ENCODE measurements around the gene DLG1. TPM values are rescaled to one million over a fixed set of nuclear protein-coding genes. Genes with fewer than 3 reads are reported as not detected.

DLG1 gene
- total RNA-seq, 1 donor from 2014 or later, result 138 TPM

DNA sequence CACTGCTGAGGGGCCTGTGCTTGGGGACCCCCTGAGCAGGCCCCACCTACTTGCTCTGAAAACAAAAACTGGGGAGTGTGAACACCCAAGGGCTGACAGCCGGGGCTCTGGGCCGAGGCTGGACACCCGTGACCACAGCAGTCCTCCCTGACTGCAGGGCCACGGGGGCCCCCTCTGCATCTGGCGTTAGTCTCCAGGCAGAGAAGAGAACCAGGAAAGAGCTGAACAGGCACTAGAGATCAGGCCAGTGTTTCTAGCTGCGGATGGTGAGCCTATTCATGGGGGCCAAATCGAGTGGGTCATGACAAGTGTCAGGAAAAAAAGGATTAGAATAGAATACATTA, 285.9 kb downstream of the DLG1 start:
- H3K27ac Mint-ChIP-seq, result peak overlapping the region; percentile 86
- no peak overlapping the region for H3K4me2 ChIP-seq
- H3K27ac ChIP-seq, result no peak overlapping the region
- no peaks in the 10 kb centered on the region for H3K27me3 ChIP-seq
- no peak overlapping the region for H3K4me3 ChIP-seq
- TF ChIP-seq EZH2phosphoT487 (IDR thresholded peaks at IDR 0.05) (no peak), EZH2 (IDR thresholded peaks at IDR 0.05) (no peak)
- TF ChIP-seq, protein P1, sequence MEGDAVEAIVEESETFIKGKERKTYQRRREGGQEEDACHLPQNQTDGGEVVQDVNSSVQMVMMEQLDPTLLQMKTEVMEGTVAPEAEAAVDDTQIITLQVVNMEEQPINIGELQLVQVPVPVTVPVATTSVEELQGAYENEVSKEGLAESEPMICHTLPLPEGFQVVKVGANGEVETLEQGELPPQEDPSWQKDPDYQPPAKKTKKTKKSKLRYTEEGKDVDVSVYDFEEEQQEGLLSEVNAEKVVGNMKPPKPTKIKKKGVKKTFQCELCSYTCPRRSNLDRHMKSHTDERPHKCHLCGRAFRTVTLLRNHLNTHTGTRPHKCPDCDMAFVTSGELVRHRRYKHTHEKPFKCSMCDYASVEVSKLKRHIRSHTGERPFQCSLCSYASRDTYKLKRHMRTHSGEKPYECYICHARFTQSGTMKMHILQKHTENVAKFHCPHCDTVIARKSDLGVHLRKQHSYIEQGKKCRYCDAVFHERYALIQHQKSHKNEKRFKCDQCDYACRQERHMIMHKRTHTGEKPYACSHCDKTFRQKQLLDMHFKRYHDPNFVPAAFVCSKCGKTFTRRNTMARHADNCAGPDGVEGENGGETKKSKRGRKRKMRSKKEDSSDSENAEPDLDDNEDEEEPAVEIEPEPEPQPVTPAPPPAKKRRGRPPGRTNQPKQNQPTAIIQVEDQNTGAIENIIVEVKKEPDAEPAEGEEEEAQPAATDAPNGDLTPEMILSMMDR (IDR thresholded peaks at IDR 0.05), result no peak
- no peaks in the 10 kb centered on the region for H3K79me2 ChIP-seq (ENCODE audit: low read depth)
- no peaks in the 10 kb centered on the region for H4K20me1 ChIP-seq (ENCODE audit: low read depth)
- DNase-seq (ENCODE audit: low spot score), result no peak
- H3F3A ChIP-seq (ENCODE audit: low read depth), result no peaks in the 10 kb centered on the region
- H3K9me3 Mint-ChIP-seq, result no peaks in the 10 kb centered on the region
- peaks cover 7% of the 10 kb centered on the region for H3K27me3 Mint-ChIP-seq (ENCODE audit: insufficient read depth, low read depth)
- no peaks in the 10 kb centered on the region for H3K36me3 Mint-ChIP-seq
- H2AFZ ChIP-seq (replicated peaks), result peak overlapping the region; percentile 76
- H3K4me3 Mint-ChIP-seq, result no peak overlapping the region
- no peaks in the 10 kb centered on the region for H3K36me3 ChIP-seq
- peaks cover 22% of the 10 kb centered on the region for H3K4me1 Mint-ChIP-seq
- peaks cover 16% of the 10 kb centered on the region for H3K4me1 ChIP-seq
- H3K9ac ChIP-seq, result no peak overlapping the region
- H3K9me3 ChIP-seq (ENCODE audit: low read depth), result no peaks in the 10 kb centered on the region

DNA sequence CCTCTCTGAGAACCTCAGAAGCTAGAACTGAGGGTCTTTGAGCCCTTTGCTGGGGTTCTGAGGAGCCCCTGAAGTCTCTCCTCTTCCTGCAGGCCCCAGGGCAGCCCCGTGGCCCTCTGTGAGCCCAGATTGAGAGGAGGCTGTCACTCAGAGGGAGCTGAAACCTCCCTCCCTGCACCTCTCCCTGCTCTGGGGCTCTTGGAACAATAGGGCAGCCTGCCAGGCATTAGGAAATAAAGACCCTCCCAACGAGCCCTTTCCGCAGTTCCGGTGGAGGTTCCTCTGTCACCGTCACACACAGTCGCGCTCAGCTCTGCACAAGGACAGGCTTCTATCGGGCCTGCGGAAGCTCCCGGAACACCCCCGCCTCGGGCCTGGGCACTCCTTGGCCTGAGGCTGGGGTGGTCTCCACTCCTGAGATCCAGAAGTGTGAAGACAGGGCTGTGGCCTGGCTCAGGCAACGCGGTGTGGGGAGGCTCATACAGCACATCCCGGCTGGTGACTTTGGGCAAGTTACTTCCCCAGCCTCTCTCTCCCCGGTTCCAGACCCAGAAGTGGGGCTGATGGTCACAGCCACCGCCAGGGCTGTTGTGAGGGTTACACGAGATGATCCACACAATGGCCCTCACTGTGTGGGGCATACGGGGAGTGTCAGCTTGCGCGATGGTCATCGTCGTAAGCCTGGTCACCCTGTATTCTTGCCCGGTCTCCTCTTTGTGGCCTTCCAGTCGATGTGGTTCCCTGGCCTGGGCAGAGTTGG, 286.5 kb downstream of the DLG1 start:
- H3K4me1 Mint-ChIP-seq, result peaks cover 22% of the 10 kb centered on the region
- Histone ChIP-seq H3K9ac (no peak overlapping the region), H3K27me3 (no peaks in the 10 kb centered on the region), H3K79me2 (ENCODE audit: low read depth) (no peaks in the 10 kb centered on the region), H2AFZ (replicated peaks) (peak overlapping the region; percentile 76), H3K4me1 (peaks cover 16% of the 10 kb centered on the region), H3K36me3 (no peaks in the 10 kb centered on the region), H3F3A (ENCODE audit: low read depth) (no peaks in the 10 kb centered on the region), H3K9me3 (ENCODE audit: low read depth) (no peaks in the 10 kb centered on the region), H3K4me3 (no peak overlapping the region), H3K27ac (no peak overlapping the region), H4K20me1 (ENCODE audit: low read depth) (no peaks in the 10 kb centered on the region), H3K4me2 (peak overlapping the region; percentile 42)
- H3K27me3 Mint-ChIP-seq (ENCODE audit: insufficient read depth, low read depth), result peaks cover 7% of the 10 kb centered on the region
- H3K4me3 Mint-ChIP-seq, result no peak overlapping the region
- no peak for TF ChIP-seq EZH2 (IDR thresholded peaks at IDR 0.05)
- TF ChIP-seq, protein P1 (IDR thresholded peaks at IDR 0.05), result no peak
- no peak for TF ChIP-seq EZH2phosphoT487 (IDR thresholded peaks at IDR 0.05)
- H3K36me3 Mint-ChIP-seq, result no peaks in the 10 kb centered on the region
- peak overlapping the region; percentile 86 for H3K27ac Mint-ChIP-seq
- H3K9me3 Mint-ChIP-seq, result no peaks in the 10 kb centered on the region
- peak; percentile 61 for DNase-seq (ENCODE audit: low spot score)

DNA sequence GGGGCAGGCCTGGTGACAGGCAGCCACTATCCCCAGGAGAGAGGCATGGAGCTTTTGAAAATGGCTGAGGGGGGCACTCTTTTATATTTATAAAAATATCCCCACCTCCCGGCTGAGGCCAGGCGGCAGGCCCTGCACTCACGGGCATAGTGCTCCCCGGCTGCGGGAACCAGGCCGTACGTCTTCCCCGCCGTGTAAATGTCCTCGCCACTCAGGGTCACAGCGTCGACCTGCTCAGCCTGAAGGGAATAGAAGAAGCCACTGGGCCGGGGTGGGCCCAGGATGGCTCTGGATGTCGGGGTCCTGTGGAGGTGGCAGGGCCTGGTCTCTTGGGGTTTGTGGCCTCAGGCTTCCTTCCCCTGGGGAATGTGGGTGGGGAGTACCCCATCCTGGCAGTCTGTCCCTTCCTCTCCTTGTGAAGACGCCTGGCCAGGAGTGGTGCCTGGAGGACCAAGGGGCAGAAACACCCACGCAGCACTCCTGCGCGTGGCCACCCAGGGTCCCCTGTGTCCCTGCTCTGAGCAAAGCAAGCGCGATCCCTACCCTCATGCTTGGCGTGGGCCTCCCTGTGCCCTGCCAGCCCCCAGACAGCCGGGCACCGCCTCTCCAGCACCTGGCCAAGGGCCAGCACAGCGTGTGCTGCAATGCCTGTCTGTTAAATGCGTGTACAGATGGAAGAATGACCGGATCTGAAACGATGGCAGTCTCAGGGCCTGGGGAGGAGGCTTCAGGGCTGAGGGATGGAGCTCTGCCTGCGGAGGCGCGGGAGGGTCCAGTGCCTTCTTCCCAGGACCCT, 287.7 kb downstream of the DLG1 start:
- H2AFZ ChIP-seq (replicated peaks), result no peak overlapping the region
- DNase-seq (ENCODE audit: low spot score), result no peak
- no peak overlapping the region for H3K27ac ChIP-seq
- Mint-ChIP-seq H3K4me1 (peaks cover 22% of the 10 kb centered on the region), H3K36me3 (no peaks in the 10 kb centered on the region), H3K27me3 (ENCODE audit: insufficient read depth, low read depth) (peaks cover 4% of the 10 kb centered on the region), H3K27ac (no peak overlapping the region), H3K9me3 (no peaks in the 10 kb centered on the region), H3K4me3 (no peak overlapping the region)
- H3K4me2 ChIP-seq, result no peak overlapping the region
- no peaks in the 10 kb centered on the region for H3K27me3 ChIP-seq
- H3K4me3 ChIP-seq, result no peak overlapping the region
- peaks cover 16% of the 10 kb centered on the region for H3K4me1 ChIP-seq
- no peaks in the 10 kb centered on the region for H3K79me2 ChIP-seq (ENCODE audit: low read depth)
- no peaks in the 10 kb centered on the region for H3K36me3 ChIP-seq
- TF ChIP-seq EZH2 (IDR thresholded peaks at IDR 0.05), result no peak
- no peak overlapping the region for H3K9ac ChIP-seq
- H3K9me3 ChIP-seq (ENCODE audit: low read depth), result no peaks in the 10 kb centered on the region
- H4K20me1 ChIP-seq (ENCODE audit: low read depth), result no peaks in the 10 kb centered on the region
- no peaks in the 10 kb centered on the region for H3F3A ChIP-seq (ENCODE audit: low read depth)

Data from neural progenitor cell (in vitro differentiated cells).